ENCODE measurements around the gene LMAN2L. TPM values are rescaled to one million over a fixed set of nuclear protein-coding genes. Genes with fewer than 3 reads are reported as not detected.
A peak's percentile ranks its signal among the peaks of the same experiment; 100 is the strongest.

LMAN2L gene
- polyA plus RNA-seq (2013), result 17.6 TPM

- CTCF ChIA-PET, result interaction anchor here (0.9 to 2.1 kb wide), 2 partner anchors 21 to 61 kb away, joined by 3 to 12 read pairs; partner anchors contain the start of gene CNNM4
- WGBS (ENCODE audit: insufficient coverage), result 0% methylated on average over 22 of the region's 43 CpGs
Measured at GRCh38 chr2:96739633-96740428, at the start of gene LMAN2L. TSS of gene LMAN2L (minus strand) at chr2:96740064. CDS start at chr2:96740040, 24 bp downstream.

GRCh38 chr2:96789245-96789617 is 49.4 kb upstream of the LMAN2L start:
- CTCF ChIA-PET, result interaction anchor here (1.4 kb wide), 1 partner anchor 14 kb away, joined by 3 read pairs; no protein-coding TSS in a partner anchor

More at GRCh38 chr2:96739633-96740428, at the start of gene LMAN2L:
- H3K4me3 ChIP-seq (ENCODE audit: control insufficient read depth in 1 of 7, extremely low read depth in 1 of 7, insufficient read depth in 4 of 7, low read depth in 2 of 7, low read length in 6 of 7), result peak within 1 kb of the TSS; percentile 81 to 97 (median 92)
- peaks cover 0 to 21% (median 17%) of the 10 kb centered on the region in 4 experiments for H3K36me3 ChIP-seq (ENCODE audit: control insufficient read depth in 4 of 4, insufficient read depth in 4 of 4, low read length in 3 of 4)
- H3K4me1 ChIP-seq (ENCODE audit: control extremely low read depth in 1 of 4, control insufficient read depth in 4 of 4, insufficient read depth in 4 of 4, low read length in 3 of 4), result peaks cover 9 to 20% (median 14%) of the 10 kb centered on the region in 4 experiments
- no peaks in the 10 kb centered on the region for H3K9me3 ChIP-seq (ENCODE audit: control extremely low read depth in 1 of 5, control insufficient read depth in 4 of 5, insufficient read depth in 2 of 5, low read depth in 1 of 5, low read length in 4 of 5)
- DNase-seq, result peak; percentile 96 to 99 (median 99)
- POLR2A ChIA-PET, result no interaction called here
- peak within 1 kb of the TSS; percentile 79 to 92 for H3K27ac ChIP-seq (ENCODE audit: insufficient read depth in 1 of 2, low read depth in 1 of 2, low read length in 2 of 2, poor library complexity in 1 of 2, severe bottlenecking in 2 of 2)
- no peaks in the 10 kb centered on the region for H3K27me3 ChIP-seq (replicated peaks in 2 of 5; ENCODE audit: control insufficient read depth in 4 of 5, insufficient read depth in 5 of 5, low read length in 4 of 5)

GRCh38 chr2:96788442-96789244 is 48.8 kb upstream of the LMAN2L start:
- H3K9me3 ChIP-seq (ENCODE audit: control extremely low read depth in 1 of 5, control insufficient read depth in 4 of 5, insufficient read depth in 2 of 5, low read depth in 1 of 5, low read length in 4 of 5), result no peaks in the 10 kb centered on the region
- no peaks in the 10 kb centered on the region for H3K4me1 ChIP-seq (ENCODE audit: control extremely low read depth in 1 of 4, control insufficient read depth in 4 of 4, insufficient read depth in 4 of 4, low read length in 3 of 4)
- no peak overlapping the region for H3K4me3 ChIP-seq (ENCODE audit: control insufficient read depth in 1 of 7, extremely low read depth in 1 of 7, insufficient read depth in 4 of 7, low read depth in 2 of 7, low read length in 6 of 7)
- no peak overlapping the region for H3K27ac ChIP-seq (ENCODE audit: insufficient read depth in 1 of 2, low read depth in 1 of 2, low read length in 2 of 2, poor library complexity in 1 of 2, severe bottlenecking in 2 of 2)
- no peaks in the 10 kb centered on the region for H3K27me3 ChIP-seq (replicated peaks in 2 of 5; ENCODE audit: control insufficient read depth in 4 of 5, insufficient read depth in 5 of 5, low read length in 4 of 5)
- DNase-seq, result no peak
- CTCF ChIA-PET, result interaction anchor here (1.4 to 2.2 kb wide), 2 partner anchors 12 to 13 kb away, joined by 3 to 7 read pairs; no protein-coding TSS in a partner anchor
- 94% methylated on average over 12 of the region's 17 CpGs for WGBS (ENCODE audit: insufficient coverage)
- no peaks in the 10 kb centered on the region for H3K36me3 ChIP-seq (ENCODE audit: control insufficient read depth in 4 of 4, insufficient read depth in 4 of 4, low read length in 3 of 4)
- POLR2A ChIA-PET, result no interaction called here

More at GRCh38 chr2:96789245-96789617, 49.4 kb upstream of the LMAN2L start:
- Histone ChIP-seq H3K27ac (ENCODE audit: insufficient read depth in 1 of 2, low read depth in 1 of 2, low read length in 2 of 2, poor library complexity in 1 of 2, severe bottlenecking in 2 of 2) (no peak overlapping the region), H3K4me1 (ENCODE audit: control extremely low read depth in 1 of 4, control insufficient read depth in 4 of 4, insufficient read depth in 4 of 4, low read length in 3 of 4) (no peaks in the 10 kb centered on the region), H3K4me3 (ENCODE audit: control insufficient read depth in 1 of 7, extremely low read depth in 1 of 7, insufficient read depth in 4 of 7, low read depth in 2 of 7, low read length in 6 of 7) (no peak overlapping the region), H3K36me3 (ENCODE audit: control insufficient read depth in 4 of 4, insufficient read depth in 4 of 4, low read length in 3 of 4) (no peaks in the 10 kb centered on the region), H3K27me3 (replicated peaks in 2 of 5; ENCODE audit: control insufficient read depth in 4 of 5, insufficient read depth in 5 of 5, low read length in 4 of 5) (no peaks in the 10 kb centered on the region), H3K9me3 (ENCODE audit: control extremely low read depth in 1 of 5, control insufficient read depth in 4 of 5, insufficient read depth in 2 of 5, low read depth in 1 of 5, low read length in 4 of 5) (no peaks in the 10 kb centered on the region)
- POLR2A ChIA-PET, result no interaction called here
- WGBS (ENCODE audit: insufficient coverage), result 98% methylated on average over 5 of the region's 6 CpGs
- DNase-seq, result no peak

- Histone ChIP-seq H3K27me3 (replicated peaks in 2 of 5; ENCODE audit: control insufficient read depth in 4 of 5, insufficient read depth in 5 of 5, low read length in 4 of 5) (no peaks in the 10 kb centered on the region), H3K36me3 (ENCODE audit: control insufficient read depth in 4 of 4, insufficient read depth in 4 of 4, low read length in 3 of 4) (peaks cover 0 to 2% (median 0%) of the 10 kb centered on the region in 4 experiments), H3K27ac (ENCODE audit: insufficient read depth in 1 of 2, low read depth in 1 of 2, low read length in 2 of 2, poor library complexity in 1 of 2, severe bottlenecking in 2 of 2) (no peak overlapping the region), H3K4me3 (ENCODE audit: control insufficient read depth in 1 of 7, extremely low read depth in 1 of 7, insufficient read depth in 4 of 7, low read depth in 2 of 7, low read length in 6 of 7) (no peak overlapping the region), H3K4me1 (ENCODE audit: control extremely low read depth in 1 of 4, control insufficient read depth in 4 of 4, insufficient read depth in 4 of 4, low read length in 3 of 4) (no peaks in the 10 kb centered on the region), H3K9me3 (ENCODE audit: control extremely low read depth in 1 of 5, control insufficient read depth in 4 of 5, insufficient read depth in 2 of 5, low read depth in 1 of 5, low read length in 4 of 5) (no peaks in the 10 kb centered on the region)
- CTCF ChIA-PET, result interaction anchor here (2.0 to 2.2 kb wide), 2 partner anchors 13 to 24 kb away, joined by 5 to 7 read pairs; no protein-coding TSS in a partner anchor
- DNase-seq, result no peak
- 100% methylated on average over 2 of the region's 3 CpGs for WGBS (ENCODE audit: insufficient coverage)
- POLR2A ChIA-PET, result no interaction called here
Measured at GRCh38 chr2:96787411-96787810, 47.5 kb upstream of the LMAN2L start.

- WGBS (ENCODE audit: insufficient coverage), result 96% methylated on average over 3 of the region's 4 CpGs
- ChIA-PET CTCF (interaction anchor here (1.2 to 2.2 kb wide), 3 partner anchors 9 to 22 kb away, joined by 3 to 16 read pairs (median 9); partner anchors contain the start of gene CNNM4), POLR2A (no interaction called here)
- Histone ChIP-seq H3K27me3 (replicated peaks in 2 of 5; ENCODE audit: control insufficient read depth in 4 of 5, insufficient read depth in 5 of 5, low read length in 4 of 5) (no peaks in the 10 kb centered on the region), H3K36me3 (ENCODE audit: control insufficient read depth in 4 of 4, insufficient read depth in 4 of 4, low read length in 3 of 4) (peaks cover 0 to 2% (median under 1%) of the 10 kb centered on the region in 4 experiments), H3K9me3 (ENCODE audit: control extremely low read depth in 1 of 5, control insufficient read depth in 4 of 5, insufficient read depth in 2 of 5, low read depth in 1 of 5, low read length in 4 of 5) (no peaks in the 10 kb centered on the region), H3K4me3 (ENCODE audit: control insufficient read depth in 1 of 7, extremely low read depth in 1 of 7, insufficient read depth in 4 of 7, low read depth in 2 of 7, low read length in 6 of 7) (no peak overlapping the region), H3K27ac (ENCODE audit: insufficient read depth in 1 of 2, low read depth in 1 of 2, low read length in 2 of 2, poor library complexity in 1 of 2, severe bottlenecking in 2 of 2) (no peak overlapping the region), H3K4me1 (ENCODE audit: control extremely low read depth in 1 of 4, control insufficient read depth in 4 of 4, insufficient read depth in 4 of 4, low read length in 3 of 4) (no peaks in the 10 kb centered on the region)
- DNase-seq, result no peak
Measured at GRCh38 chr2:96783388-96783787, 43.5 kb upstream of the LMAN2L start.

- Histone ChIP-seq H3K27me3 (replicated peaks in 2 of 5; ENCODE audit: control insufficient read depth in 4 of 5, insufficient read depth in 5 of 5, low read length in 4 of 5) (no peaks in the 10 kb centered on the region), H3K27ac (ENCODE audit: insufficient read depth in 1 of 2, low read depth in 1 of 2, low read length in 2 of 2, poor library complexity in 1 of 2, severe bottlenecking in 2 of 2) (no peak overlapping the region), H3K36me3 (ENCODE audit: control insufficient read depth in 4 of 4, insufficient read depth in 4 of 4, low read length in 3 of 4) (peaks cover 0 to 11% (median 0%) of the 10 kb centered on the region in 4 experiments), H3K4me1 (ENCODE audit: control extremely low read depth in 1 of 4, control insufficient read depth in 4 of 4, insufficient read depth in 4 of 4, low read length in 3 of 4) (peaks cover 2 to 31% (median 19%) of the 10 kb centered on the region in 4 experiments), H3K4me3 (ENCODE audit: control insufficient read depth in 1 of 7, extremely low read depth in 1 of 7, insufficient read depth in 4 of 7, low read depth in 2 of 7, low read length in 6 of 7) (no peak overlapping the region), H3K9me3 (ENCODE audit: control extremely low read depth in 1 of 5, control insufficient read depth in 4 of 5, insufficient read depth in 2 of 5, low read depth in 1 of 5, low read length in 4 of 5) (no peaks in the 10 kb centered on the region)
- ChIA-PET CTCF (interaction anchor here (0.9 to 2.9 kb wide), 8 partner anchors 9 to 82 kb away, joined by 3 to 22 read pairs (median 6); partner anchors contain the start of genes ANKRD39 and CNNM4), POLR2A (no interaction called here)
- DNase-seq, result no peak
- 50% methylated on average over 1 of the region's 1 CpG for WGBS (ENCODE audit: insufficient coverage)
Measured at GRCh38 chr2:96775160-96775559, 35.3 kb upstream of the LMAN2L start.

All from common myeloid progenitor, CD34-positive (primary cell).